SIG-M5 treated with dmso at 0.1 percent for 504 hours (cell line): Measurements from ENCODE around the gene INCA1.

Experiments used
- DNase-seq: peaks from one replicate; lab custom pipeline; 2025; ENCODE audit not compliant: unreplicated experiment; lab: John Stamatoyannopoulos, UW

Gene INCA1

GRCh38 chr17:4972752-4973151 is 24.6 kb downstream of the INCA1 start:
- no peak for DNase-seq

GRCh38 chr17:4972322-4972721 is 25.0 kb downstream of the INCA1 start:
- no peak for DNase-seq

GRCh38 chr17:4971826-4972225 is 25.5 kb downstream of the INCA1 start:
- DNase-seq: no peak

- no peak for DNase-seq
These were observed 27.0 kb downstream of the INCA1 start for GRCh38 chr17:4970273-4970672.

- DNase-seq: no peak
These were observed 27.7 kb downstream of the INCA1 start for GRCh38 chr17:4969551-4970173.

GRCh38 chr17:4969047-4969550 is 28.2 kb downstream of the INCA1 start:
- peak; percentile 84 for DNase-seq

GRCh38 chr17:4968486-4969046 is 28.8 kb downstream of the INCA1 start:
- no peak for DNase-seq

- peak; percentile 94 for DNase-seq
These were observed 29.5 kb downstream of the INCA1 start, which contains the start of gene SPAG7 for GRCh38 chr17:4967539-4968485. Gene SPAG7, minus strand, starts transcription at chr17:4967817. Its CDS starts 13 bp downstream, at chr17:4967804.

- peak; percentile 100 for DNase-seq
These were observed 30.3 kb downstream of the INCA1 start for GRCh38 chr17:4966844-4967538.

GRCh38 chr17:4965311-4965986 is 31.9 kb downstream of the INCA1 start:
- DNase-seq: no peak

GRCh38 chr17:4960279-4960922 is 36.9 kb downstream of the INCA1 start:
- no peak for DNase-seq

GRCh38 chr17:4959261-4959965 is 37.9 kb downstream of the INCA1 start:
- no peak for DNase-seq

GRCh38 chr17:4958102-4958501 is 39.2 kb downstream of the INCA1 start:
- no peak for DNase-seq

GRCh38 chr17:4956493-4957061 is 40.7 kb downstream of the INCA1 start:
- DNase-seq: no peak

GRCh38 chr17:4955091-4955490 is 42.2 kb downstream of the INCA1 start:
- DNase-seq: no peak

- no peak for DNase-seq
These were observed 43.8 kb downstream of the INCA1 start for GRCh38 chr17:4953451-4953961.

GRCh38 chr17:4951486-4951885 is 45.8 kb downstream of the INCA1 start:
- DNase-seq: no peak

- DNase-seq: no peak
These were observed 46.5 kb downstream of the INCA1 start, which contains the start of gene ENO3 for GRCh38 chr17:4950746-4951204. Gene ENO3, plus strand, starts transcription at chr17:4951119. Its CDS starts 711 bp downstream, at chr17:4951830.
